Measurements from ENCODE around the gene ARHGEF28. TPM values are rescaled to one million over a fixed set of nuclear protein-coding genes. Genes with fewer than 3 reads are reported as not detected.

Gene ARHGEF28
- total RNA-seq, 4 donors from 2014 or later = 13.3 to 19.0 (median 16.9) TPM

DNA sequence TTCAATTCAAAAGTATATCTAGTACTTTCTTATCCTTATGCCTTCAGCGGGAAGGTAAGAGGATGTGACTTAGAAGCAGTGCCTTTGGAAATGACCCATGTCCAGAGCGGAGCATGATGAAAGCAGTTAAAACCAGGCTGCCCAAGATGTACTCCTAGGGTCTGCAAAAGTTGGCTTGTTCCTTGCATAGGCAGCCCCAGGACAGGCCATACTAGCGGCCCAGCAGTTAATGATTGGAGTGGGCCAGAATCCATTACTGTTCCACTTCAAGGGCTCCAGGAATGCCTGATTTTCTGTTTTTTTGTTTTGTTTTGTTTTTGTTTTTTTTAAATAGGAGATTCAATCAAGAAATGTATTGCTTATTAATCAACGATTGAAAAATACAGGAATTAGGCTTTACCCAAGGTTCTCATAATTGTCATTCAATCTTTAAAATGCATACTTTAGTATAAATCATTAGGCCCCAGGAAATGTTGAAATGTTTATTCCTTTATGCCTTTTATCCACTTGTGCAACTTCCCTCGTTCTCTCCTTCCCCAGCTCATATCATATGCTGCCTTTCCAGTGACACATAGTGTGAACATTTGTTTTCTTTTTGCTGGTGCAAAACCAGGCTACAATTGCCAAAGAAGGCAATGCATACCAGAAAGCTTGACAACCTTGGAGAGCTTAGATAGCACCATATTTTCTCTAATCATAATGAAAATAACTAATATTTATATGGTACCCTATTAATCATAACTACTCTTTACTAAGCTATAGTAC, 190.8 kb downstream of the ARHGEF28 start:
- no peaks in the 10 kb centered on the region for H3K27me3 ChIP-seq
- H3K27ac ChIP-seq = no peak overlapping the region
- DNase-seq = no peak
- H3K4me3 ChIP-seq = no peak overlapping the region
- no peak for TF ChIP-seq POLR2A (IDR thresholded peaks at IDR 0.05)
- TF ChIP-seq, protein P1, sequence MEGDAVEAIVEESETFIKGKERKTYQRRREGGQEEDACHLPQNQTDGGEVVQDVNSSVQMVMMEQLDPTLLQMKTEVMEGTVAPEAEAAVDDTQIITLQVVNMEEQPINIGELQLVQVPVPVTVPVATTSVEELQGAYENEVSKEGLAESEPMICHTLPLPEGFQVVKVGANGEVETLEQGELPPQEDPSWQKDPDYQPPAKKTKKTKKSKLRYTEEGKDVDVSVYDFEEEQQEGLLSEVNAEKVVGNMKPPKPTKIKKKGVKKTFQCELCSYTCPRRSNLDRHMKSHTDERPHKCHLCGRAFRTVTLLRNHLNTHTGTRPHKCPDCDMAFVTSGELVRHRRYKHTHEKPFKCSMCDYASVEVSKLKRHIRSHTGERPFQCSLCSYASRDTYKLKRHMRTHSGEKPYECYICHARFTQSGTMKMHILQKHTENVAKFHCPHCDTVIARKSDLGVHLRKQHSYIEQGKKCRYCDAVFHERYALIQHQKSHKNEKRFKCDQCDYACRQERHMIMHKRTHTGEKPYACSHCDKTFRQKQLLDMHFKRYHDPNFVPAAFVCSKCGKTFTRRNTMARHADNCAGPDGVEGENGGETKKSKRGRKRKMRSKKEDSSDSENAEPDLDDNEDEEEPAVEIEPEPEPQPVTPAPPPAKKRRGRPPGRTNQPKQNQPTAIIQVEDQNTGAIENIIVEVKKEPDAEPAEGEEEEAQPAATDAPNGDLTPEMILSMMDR (IDR thresholded peaks at IDR 0.05) = no peak
- no peaks in the 10 kb centered on the region for H3K36me3 ChIP-seq
- H3K4me1 ChIP-seq = no peaks in the 10 kb centered on the region
- H3K9me3 ChIP-seq = no peaks in the 10 kb centered on the region

DNA sequence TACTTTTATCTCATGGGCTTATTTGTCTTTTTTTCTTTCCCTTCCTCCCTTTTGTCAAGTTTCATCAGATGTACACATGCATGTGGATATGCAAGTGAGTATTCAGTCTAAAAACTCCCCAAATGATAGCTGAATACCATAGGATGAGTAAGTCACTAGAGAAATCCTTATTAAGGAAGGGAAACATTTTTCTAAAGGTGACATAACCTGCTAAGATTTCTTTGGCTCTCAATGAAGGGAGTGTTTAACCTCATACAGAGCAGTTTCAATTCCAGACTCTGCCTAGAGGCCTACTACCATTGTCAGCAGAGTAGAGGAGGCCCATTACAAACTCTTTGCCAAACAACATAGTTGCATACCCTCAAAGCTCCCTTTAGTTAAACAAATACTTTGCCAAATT, 192.4 kb downstream of the ARHGEF28 start:
- Histone ChIP-seq H3K27ac (no peak overlapping the region), H3K27me3 (no peaks in the 10 kb centered on the region)
- TF ChIP-seq POLR2A (IDR thresholded peaks at IDR 0.05) = no peak
- TF ChIP-seq, protein P1 (IDR thresholded peaks at IDR 0.05) = no peak

DNA sequence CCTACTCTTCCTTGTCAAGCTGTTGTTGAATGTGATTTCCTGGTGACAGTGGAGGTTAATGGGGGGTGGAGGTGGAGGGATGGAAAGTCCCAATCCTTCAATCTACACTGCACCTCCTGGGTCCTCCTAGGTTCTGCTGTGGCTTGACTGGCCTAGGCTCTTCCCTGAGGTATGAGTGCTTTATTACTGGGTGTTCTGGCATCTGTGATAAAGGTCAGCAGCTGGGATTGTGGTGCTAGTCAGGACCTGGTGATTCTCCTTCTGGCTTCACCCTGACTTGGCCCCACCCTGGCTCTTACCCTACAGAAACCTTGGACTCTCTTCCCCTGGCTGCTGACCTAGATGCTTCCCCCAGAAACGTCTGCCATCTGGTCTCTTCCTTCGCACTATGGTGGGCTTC, 194.3 kb downstream of the ARHGEF28 start:
- Histone ChIP-seq H3K27me3 (no peaks in the 10 kb centered on the region), H3K4me3 (no peak overlapping the region), H3K4me1 (no peaks in the 10 kb centered on the region), H3K9me3 (no peaks in the 10 kb centered on the region), H3K36me3 (no peaks in the 10 kb centered on the region), H3K27ac (no peak overlapping the region)
- DNase-seq = peak in 1 of 3 donors; percentile 52
- TF ChIP-seq POLR2A (IDR thresholded peaks at IDR 0.05) = no peak

More for the DNA sequence above, 192.4 kb downstream of the ARHGEF28 start:
- DNase-seq = no peak
- no peaks in the 10 kb centered on the region for H3K36me3 ChIP-seq
- no peak overlapping the region for H3K4me3 ChIP-seq
- H3K4me1 ChIP-seq = no peaks in the 10 kb centered on the region
- H3K9me3 ChIP-seq = no peaks in the 10 kb centered on the region

DNA sequence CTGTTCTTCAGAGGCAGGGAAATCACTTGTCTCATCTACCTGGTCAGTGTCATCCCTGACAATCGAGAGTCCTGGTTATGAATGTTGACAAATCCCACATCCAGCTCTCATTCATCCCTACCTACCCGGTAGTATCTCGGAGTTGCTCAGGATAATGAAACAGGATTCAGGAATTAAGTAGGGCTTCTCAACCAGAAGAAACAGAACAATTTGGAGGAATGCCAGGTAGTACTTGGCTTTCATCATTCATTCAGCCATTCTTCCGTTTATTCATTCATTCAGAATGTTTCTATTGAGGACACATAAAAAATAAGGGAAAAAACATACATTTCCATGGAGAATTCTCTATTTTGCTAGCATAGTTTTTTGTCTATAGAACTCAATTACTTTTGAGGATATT, 195.0 kb downstream of the ARHGEF28 start:
- no peaks in the 10 kb centered on the region for H3K9me3 ChIP-seq
- no peak overlapping the region for H3K4me3 ChIP-seq
- H3K27me3 ChIP-seq = no peaks in the 10 kb centered on the region
- TF ChIP-seq, protein P1 (IDR thresholded peaks at IDR 0.05) = no peak
- no peak for TF ChIP-seq POLR2A (IDR thresholded peaks at IDR 0.05)
- no peaks in the 10 kb centered on the region for H3K36me3 ChIP-seq
- no peak overlapping the region for H3K27ac ChIP-seq
- H3K4me1 ChIP-seq = no peaks in the 10 kb centered on the region
- DNase-seq = no peak

DNA sequence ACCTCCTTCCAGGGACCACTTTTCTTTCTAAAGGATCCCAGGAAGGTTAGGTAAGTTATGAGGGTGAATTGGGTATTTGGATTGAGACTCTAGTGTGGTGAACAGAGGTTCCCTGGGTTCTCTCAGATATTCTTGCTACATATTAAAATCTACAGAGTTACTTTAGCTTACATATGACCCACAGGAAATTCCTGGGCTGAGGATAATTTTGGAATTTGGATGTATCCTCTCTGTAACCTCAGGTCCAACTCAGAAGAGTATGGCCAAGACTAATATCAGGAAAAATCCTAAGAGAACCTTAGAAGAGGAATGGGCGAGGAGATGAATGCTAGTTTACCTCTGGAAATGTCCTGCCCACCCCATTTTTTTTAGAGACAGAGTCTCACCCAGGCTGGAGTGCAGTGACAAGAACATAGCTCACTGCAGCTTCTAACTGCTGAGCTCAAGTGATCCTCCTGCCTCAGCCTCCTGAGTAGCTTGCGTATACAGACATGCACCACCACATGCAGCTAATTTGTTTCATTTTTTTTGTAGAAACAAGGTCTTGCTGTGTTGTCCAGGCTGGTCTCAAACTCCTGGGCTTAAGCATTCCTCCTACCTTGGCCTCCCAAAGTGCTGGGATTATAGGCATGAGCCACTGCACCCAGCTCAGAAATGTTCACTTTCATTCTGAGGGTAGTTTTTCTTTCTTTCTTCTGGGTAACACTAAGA, 196.4 kb downstream of the ARHGEF28 start:
- DNase-seq = no peak
- H3K9me3 ChIP-seq = no peaks in the 10 kb centered on the region
- no peaks in the 10 kb centered on the region for H3K27me3 ChIP-seq
- H3K4me3 ChIP-seq = no peak overlapping the region
- H3K27ac ChIP-seq = no peak overlapping the region
- TF ChIP-seq, protein P1 (IDR thresholded peaks at IDR 0.05) = no peak
- no peak for TF ChIP-seq POLR2A (IDR thresholded peaks at IDR 0.05)
- no peaks in the 10 kb centered on the region for H3K36me3 ChIP-seq
- H3K4me1 ChIP-seq = no peaks in the 10 kb centered on the region

DNA sequence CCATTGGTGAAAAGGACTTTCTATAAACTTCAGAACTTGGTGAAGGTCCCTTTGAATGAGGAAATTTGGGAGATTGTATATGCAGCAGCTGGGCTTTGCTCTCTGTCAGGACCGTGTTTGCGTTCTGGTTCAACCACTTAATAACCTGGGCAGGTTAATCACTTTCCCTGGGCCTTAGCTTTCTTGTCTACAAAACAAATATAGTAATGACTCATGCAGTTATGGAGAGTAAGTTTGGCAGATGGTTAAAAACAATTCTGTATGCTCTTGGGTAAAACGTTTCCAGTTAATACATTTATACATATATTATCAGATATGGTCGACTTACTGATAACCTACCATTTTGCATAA, 197.0 kb downstream of the ARHGEF28 start:
- H3K9me3 ChIP-seq = no peaks in the 10 kb centered on the region
- TF ChIP-seq, protein P1 (IDR thresholded peaks at IDR 0.05) = no peak
- no peaks in the 10 kb centered on the region for H3K36me3 ChIP-seq
- no peak overlapping the region for H3K27ac ChIP-seq
- no peaks in the 10 kb centered on the region for H3K27me3 ChIP-seq
- H3K4me3 ChIP-seq = no peak overlapping the region
- DNase-seq = no peak
- H3K4me1 ChIP-seq = no peaks in the 10 kb centered on the region
